ENCODE measurements around the gene DUSP7. TPM values are rescaled to one million over a fixed set of nuclear protein-coding genes. Genes with fewer than 3 reads are reported as not detected.

The DUSP7 gene, protein sequence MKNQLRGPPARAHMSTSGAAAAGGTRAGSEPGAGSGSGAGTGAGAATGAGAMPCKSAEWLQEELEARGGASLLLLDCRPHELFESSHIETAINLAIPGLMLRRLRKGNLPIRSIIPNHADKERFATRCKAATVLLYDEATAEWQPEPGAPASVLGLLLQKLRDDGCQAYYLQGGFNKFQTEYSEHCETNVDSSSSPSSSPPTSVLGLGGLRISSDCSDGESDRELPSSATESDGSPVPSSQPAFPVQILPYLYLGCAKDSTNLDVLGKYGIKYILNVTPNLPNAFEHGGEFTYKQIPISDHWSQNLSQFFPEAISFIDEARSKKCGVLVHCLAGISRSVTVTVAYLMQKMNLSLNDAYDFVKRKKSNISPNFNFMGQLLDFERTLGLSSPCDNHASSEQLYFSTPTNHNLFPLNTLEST
- total RNA-seq = 59.9 TPM

DNA sequence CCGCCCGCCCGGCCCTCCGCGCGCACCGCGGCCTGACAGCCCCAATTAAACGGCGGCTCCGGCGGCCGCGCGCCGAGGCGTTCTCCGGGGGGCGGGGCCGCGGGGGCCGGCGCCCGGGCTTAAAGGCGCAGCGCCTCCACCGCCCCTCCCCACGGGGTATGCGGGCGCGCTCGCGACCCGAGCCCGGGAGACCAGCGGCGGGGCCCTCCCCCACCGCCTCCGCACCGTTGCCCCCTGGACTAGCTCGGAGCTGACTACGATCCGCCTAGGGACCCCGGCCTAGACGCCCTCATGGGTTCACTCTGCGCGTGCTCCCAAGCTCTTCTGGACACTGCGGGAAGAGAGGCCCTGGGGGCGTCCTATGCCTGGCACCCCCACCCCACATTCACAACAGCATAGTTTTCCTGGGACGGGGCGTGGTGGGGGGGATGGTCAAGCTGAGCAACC lies at the start of gene DUSP7:
Gene DUSP7 (minus strand): TSS at position 51 of the 447 bp plus-strand sequence. CDS start 205 bp downstream, outside the sequence.
- intact Hi-C loops (cut with DNase I) = loop anchor here (10.0 kb wide), 1 partner anchor 68 kb away; no protein-coding TSS in a partner anchor
- Histone ChIP-seq H3K4me3 (peak within 1 kb of the TSS; percentile 73 to 75), H3K4me1 (peaks cover 46% of the 10 kb centered on the region), H3K27me3 (no peaks in the 10 kb centered on the region), H3K36me3 (peaks cover 0 to 12% of the 10 kb centered on the region in 2 donors), H3K27ac (peak within 1 kb of the TSS; percentile 98), H3K9me3 (no peaks in the 10 kb centered on the region)
- DNase-seq (ENCODE audit: extremely low spot score in 2 of 2) = no peak
- TF ChIP-seq POLR2AphosphoS5 (IDR thresholded peaks at IDR 0.05; ENCODE audit: insufficient read depth in 1 of 2, low read depth in 1 of 2) (no peak), POLR2A (IDR thresholded peaks at IDR 0.05) (peak in 1 of 2 donors; percentile 28)

DNA sequence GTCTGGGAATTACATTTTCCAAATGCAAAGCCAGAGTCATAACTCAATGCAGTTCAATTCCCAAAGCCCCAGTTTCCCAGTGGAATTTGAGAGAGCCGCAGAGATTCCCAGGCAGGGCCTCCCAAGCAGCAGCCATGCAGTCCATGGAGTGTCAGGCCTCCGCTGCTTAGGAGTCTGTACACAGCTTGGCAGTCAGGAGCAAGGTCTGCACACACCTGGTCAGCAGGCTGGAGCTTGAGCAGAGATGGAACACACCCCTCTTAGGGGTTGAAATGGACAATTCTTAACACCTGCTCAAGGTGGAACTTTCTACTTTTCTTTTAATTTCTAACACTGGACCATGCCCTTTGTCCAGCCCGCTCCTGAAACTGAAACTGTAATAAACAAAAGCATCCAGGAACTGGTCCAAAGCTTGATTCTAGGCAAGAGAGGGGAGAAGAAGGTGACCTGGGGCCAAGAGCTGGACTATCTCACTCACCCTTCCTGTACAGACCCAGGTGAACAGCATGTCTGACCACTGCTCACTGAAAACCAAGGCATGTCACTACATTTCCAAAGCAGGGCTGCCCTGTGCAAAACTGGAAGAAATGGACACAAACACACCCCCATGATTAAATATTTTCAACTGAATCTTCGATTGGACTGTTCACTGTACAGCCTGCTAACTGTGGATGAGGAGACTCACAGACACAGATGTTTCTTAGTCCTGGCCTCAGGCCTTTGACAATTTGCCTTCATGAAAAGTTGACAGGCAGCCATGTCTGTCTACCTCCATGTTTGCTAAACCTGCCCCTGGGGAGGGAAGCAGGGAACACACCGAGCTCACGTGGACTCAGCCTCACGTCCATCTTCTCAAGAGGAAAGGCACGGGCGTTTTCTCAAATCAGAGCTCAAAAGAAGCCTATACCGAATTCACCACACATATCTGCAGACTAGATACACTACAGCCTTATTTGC lies 48.6 kb upstream of the DUSP7 start:
- H3K4me3 ChIP-seq = no peak overlapping the region

GRCh38 chr3:52102934-52103333 lies 46.6 kb upstream of the DUSP7 start:
- H3K36me3 ChIP-seq = no peaks in the 10 kb centered on the region
- H3K9me3 ChIP-seq = no peaks in the 10 kb centered on the region
- H3K4me1 ChIP-seq = peaks cover 2% of the 10 kb centered on the region
- no peak overlapping the region for H3K27ac ChIP-seq
- no peak for DNase-seq (ENCODE audit: extremely low spot score in 2 of 2)
- no peaks in the 10 kb centered on the region for H3K27me3 ChIP-seq
- H3K4me3 ChIP-seq = no peak overlapping the region
- no peak for TF ChIP-seq CTCF (IDR thresholded peaks at IDR 0.05)
- TF ChIP-seq POLR2A (IDR thresholded peaks at IDR 0.05) = no peak
- no peak for TF ChIP-seq POLR2AphosphoS5 (IDR thresholded peaks at IDR 0.05; ENCODE audit: insufficient read depth in 1 of 2, low read depth in 1 of 2)
- intact Hi-C loops (cut with DNase I) = no loop called here

More for the DNA sequence above, 48.6 kb upstream of the DUSP7 start:
- no peaks in the 10 kb centered on the region for H3K36me3 ChIP-seq
- DNase-seq (ENCODE audit: extremely low spot score in 2 of 2) = no peak
- intact Hi-C loops (cut with DNase I) = no loop called here
- TF ChIP-seq CTCF (IDR thresholded peaks at IDR 0.05) (no peak), POLR2A (IDR thresholded peaks at IDR 0.05) (no peak), POLR2AphosphoS5 (IDR thresholded peaks at IDR 0.05; ENCODE audit: insufficient read depth in 1 of 2, low read depth in 1 of 2) (no peak)
- no peaks in the 10 kb centered on the region for H3K9me3 ChIP-seq
- H3K27ac ChIP-seq = no peak overlapping the region
- H3K27me3 ChIP-seq = no peaks in the 10 kb centered on the region
- H3K4me1 ChIP-seq = peaks cover 21% of the 10 kb centered on the region

DNA sequence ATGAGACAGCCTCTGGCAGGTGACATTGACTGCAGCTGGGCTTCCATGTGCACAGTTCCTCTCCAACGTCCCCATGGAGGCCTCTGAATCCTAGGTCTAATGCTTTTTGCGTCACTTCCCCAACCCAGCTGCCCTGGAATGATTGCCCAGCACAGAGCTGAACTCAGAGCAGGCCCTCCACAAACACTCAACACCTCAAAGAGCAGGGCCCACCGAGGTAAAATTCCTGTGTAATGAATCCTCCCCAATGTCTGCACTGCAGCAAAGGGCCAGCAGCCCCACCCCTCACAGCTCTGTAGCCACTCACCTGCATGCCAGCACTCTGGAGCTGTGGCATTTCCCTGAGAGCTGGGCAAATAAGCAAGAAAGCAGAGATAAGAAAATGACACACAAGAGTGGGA lies 42.6 kb upstream of the DUSP7 start:
- no peak overlapping the region for H3K4me3 ChIP-seq
- no peak overlapping the region for H3K27ac ChIP-seq
- TF ChIP-seq CTCF (IDR thresholded peaks at IDR 0.05) (no peak), POLR2AphosphoS5 (IDR thresholded peaks at IDR 0.05; ENCODE audit: insufficient read depth in 1 of 2, low read depth in 1 of 2) (no peak), POLR2A (IDR thresholded peaks at IDR 0.05) (no peak)
- no peaks in the 10 kb centered on the region for H3K4me1 ChIP-seq
- H3K36me3 ChIP-seq = no peaks in the 10 kb centered on the region
- intact Hi-C loops (cut with DNase I) = no loop called here
- no peak for DNase-seq (ENCODE audit: extremely low spot score in 2 of 2)
- H3K27me3 ChIP-seq = no peaks in the 10 kb centered on the region
- no peaks in the 10 kb centered on the region for H3K9me3 ChIP-seq

DNA sequence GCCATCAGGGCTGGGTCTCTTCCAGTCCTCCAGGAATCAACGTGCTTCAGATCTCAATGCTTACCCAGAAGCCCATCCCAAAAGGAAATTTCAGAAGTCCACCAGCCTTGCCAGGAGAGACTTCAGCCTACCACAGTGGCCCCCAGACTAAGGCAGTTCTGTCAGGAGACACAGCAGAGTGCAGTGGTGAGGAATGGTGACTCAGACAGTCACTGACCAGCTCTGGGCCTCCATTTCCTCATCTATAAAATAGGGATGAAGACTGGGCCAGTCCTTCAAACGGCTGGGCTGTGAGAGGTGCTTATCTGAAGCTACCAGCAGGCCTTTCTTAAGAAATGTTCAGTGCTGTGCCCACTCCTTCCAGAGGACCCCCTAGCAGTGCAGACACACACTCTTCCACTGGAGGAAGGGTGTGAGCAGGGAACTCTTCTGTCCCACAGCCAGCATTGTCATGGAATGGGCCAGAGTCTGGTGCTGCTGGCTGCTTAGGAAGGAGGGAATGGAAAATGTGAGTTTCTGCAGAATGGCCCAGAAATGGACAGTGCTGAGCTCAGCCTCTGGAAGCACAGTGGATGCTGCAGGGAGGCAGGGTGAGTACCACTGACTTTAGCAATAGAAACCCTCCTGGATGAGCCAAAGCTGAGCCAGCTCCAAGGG lies 41.6 kb upstream of the DUSP7 start:
- Histone ChIP-seq H3K27me3 (no peaks in the 10 kb centered on the region), H3K27ac (no peak overlapping the region), H3K9me3 (no peaks in the 10 kb centered on the region), H3K36me3 (no peaks in the 10 kb centered on the region), H3K4me3 (no peak overlapping the region), H3K4me1 (no peaks in the 10 kb centered on the region)
- DNase-seq (ENCODE audit: extremely low spot score in 2 of 2) = no peak
- no peak for TF ChIP-seq POLR2A (IDR thresholded peaks at IDR 0.05)
- TF ChIP-seq CTCF (IDR thresholded peaks at IDR 0.05) = no peak
- no peak for TF ChIP-seq POLR2AphosphoS5 (IDR thresholded peaks at IDR 0.05; ENCODE audit: insufficient read depth in 1 of 2, low read depth in 1 of 2)
- intact Hi-C loops (cut with DNase I) = no loop called here
